A673 (cell line): ENCODE measurements around the gene PREX1. TPM values are rescaled to one million over a fixed set of nuclear protein-coding genes. Genes with fewer than 3 reads are reported as not detected.

ENCODE experiments used
- Bru-seq: library from RNA; stranded (reverse); fragments of 400-500 nt; gene quantifications from one replicate; lab custom pipeline; 2021; lab: Mats Ljungman, UMichigan
- BruChase-seq, 2 experiments: library from RNA; stranded (reverse); fragments of 400-500 nt; gene quantifications; one replicate each; lab custom pipeline; 2021; lab: Mats Ljungman, UMichigan
- BruUV-seq: library from RNA; stranded (reverse); fragments of 400-500 nt; replicated peaks from 2 replicates; lab custom pipeline; 2021; lab: Mats Ljungman, UMichigan
- CTCF ChIA-PET: fragments of 300-600 bp; sonication (Branson Sonifier 250); formaldehyde crosslinking; loops from one replicate; lab custom pipeline; 2022; ENCODE audit warnings: antibody characterized with exemption; lab: Charles Lee
- POLR2A ChIA-PET: fragments of 300-600 bp; sonication (Branson Sonifier 250); formaldehyde crosslinking; loops from one replicate; lab custom pipeline; 2022; ENCODE audit warnings: antibody characterized with exemption; ENCODE audit not compliant: low non-redundant PET; lab: Charles Lee
- DNase-seq: peaks from one replicate; pipeline ENCODE4 v3.0.0-alpha.2; 2015; ENCODE audit warnings: low spot score
- H3K27ac ChIP-seq: fragments of 200-600 bp; sonication (generic); 2 replicates; pipeline ENCODE4 v1.5.1; 2016; ENCODE audit warnings: mixed run types, low read depth, mild to moderate bottlenecking, mixed read lengths, antibody characterized with exemption, low read length; ENCODE audit not compliant: poor library complexity, severe bottlenecking
- H3K27me3 ChIP-seq: fragments of 200-600 bp; sonication (generic); replicated peaks from 2 replicates; pipeline ENCODE4 v1.6.1; 2017; ENCODE audit warnings: mixed run types, low read depth, mild to moderate bottlenecking, mixed read lengths, antibody characterized with exemption, low read length; ENCODE audit not compliant: insufficient read depth, poor library complexity
- H3K36me3 ChIP-seq: fragments of 200-600 bp; sonication (generic); 2 replicates; pipeline ENCODE4 v1.6.1; 2016; ENCODE audit warnings: mixed run types, mild to moderate bottlenecking, mixed read lengths, antibody characterized with exemption, low read length; ENCODE audit not compliant: insufficient read depth, poor library complexity, severe bottlenecking
- H3K4me1 ChIP-seq: fragments of 200-600 bp; sonication (generic); 2 replicates; pipeline ENCODE4 v1.6.1; 2017; ENCODE audit warnings: mixed run types, mild to moderate bottlenecking, mixed read lengths, antibody characterized with exemption, low read length; ENCODE audit not compliant: insufficient read depth, poor library complexity, severe bottlenecking
- H3K4me3 ChIP-seq: fragments of 200-600 bp; sonication (generic); 2 replicates; pipeline ENCODE4 v1.5.1; 2016; ENCODE audit warnings: low read depth, mixed run types, mild to moderate bottlenecking, mixed read lengths, low read length; ENCODE audit not compliant: poor library complexity, severe bottlenecking
- H3K9me3 ChIP-seq: fragments of 200-600 bp; sonication (generic); 2 replicates; pipeline ENCODE4 v1.6.1; 2016; ENCODE audit warnings: mixed run types, low read depth, mild to moderate bottlenecking, mixed read lengths, antibody characterized with exemption, low read length; ENCODE audit not compliant: poor library complexity, severe bottlenecking
- EZH2 ChIP-seq: fragments of 200-600 bp; sonication (generic); IDR thresholded peaks from 2 replicates; pipeline ENCODE4 v1.6.1; 2017; ENCODE audit warnings: borderline replicate concordance, low read depth, mild to moderate bottlenecking, mixed read lengths, antibody characterized with exemption, low read length; ENCODE audit not compliant: poor library complexity, severe bottlenecking
- intact Hi-C: fragments of 100-400 bp; cut with micrococcal nuclease; formaldehyde crosslinking; loops from one replicate; pipeline ENCODE4 v1.10.0; 2022; ENCODE audit not compliant: unreplicated experiment
- long read RNA-seq: library from polyadenylated mRNA; stranded (forward); transcript quantifications from one replicate; pipeline ENCODE4 v2.0.0, GENCODE V29; 2022
- total RNA-seq: library from RNA; stranded (reverse); gene quantifications from 2 replicates; pipeline ENCODE4 v1.2.3, GENCODE V29; 2021
- TF ChIP-seq, protein P1 (sequence below): fragments of 300-800, 200-600 bp; sonication (generic); conservative IDR thresholded peaks from 2 replicates; pipeline ENCODE4 v1.5.1; 2017; ENCODE audit warnings: low read depth, mild to moderate bottlenecking, antibody characterized with exemption, low read length, moderate library complexity, mixed read lengths

Gene PREX1, protein sequence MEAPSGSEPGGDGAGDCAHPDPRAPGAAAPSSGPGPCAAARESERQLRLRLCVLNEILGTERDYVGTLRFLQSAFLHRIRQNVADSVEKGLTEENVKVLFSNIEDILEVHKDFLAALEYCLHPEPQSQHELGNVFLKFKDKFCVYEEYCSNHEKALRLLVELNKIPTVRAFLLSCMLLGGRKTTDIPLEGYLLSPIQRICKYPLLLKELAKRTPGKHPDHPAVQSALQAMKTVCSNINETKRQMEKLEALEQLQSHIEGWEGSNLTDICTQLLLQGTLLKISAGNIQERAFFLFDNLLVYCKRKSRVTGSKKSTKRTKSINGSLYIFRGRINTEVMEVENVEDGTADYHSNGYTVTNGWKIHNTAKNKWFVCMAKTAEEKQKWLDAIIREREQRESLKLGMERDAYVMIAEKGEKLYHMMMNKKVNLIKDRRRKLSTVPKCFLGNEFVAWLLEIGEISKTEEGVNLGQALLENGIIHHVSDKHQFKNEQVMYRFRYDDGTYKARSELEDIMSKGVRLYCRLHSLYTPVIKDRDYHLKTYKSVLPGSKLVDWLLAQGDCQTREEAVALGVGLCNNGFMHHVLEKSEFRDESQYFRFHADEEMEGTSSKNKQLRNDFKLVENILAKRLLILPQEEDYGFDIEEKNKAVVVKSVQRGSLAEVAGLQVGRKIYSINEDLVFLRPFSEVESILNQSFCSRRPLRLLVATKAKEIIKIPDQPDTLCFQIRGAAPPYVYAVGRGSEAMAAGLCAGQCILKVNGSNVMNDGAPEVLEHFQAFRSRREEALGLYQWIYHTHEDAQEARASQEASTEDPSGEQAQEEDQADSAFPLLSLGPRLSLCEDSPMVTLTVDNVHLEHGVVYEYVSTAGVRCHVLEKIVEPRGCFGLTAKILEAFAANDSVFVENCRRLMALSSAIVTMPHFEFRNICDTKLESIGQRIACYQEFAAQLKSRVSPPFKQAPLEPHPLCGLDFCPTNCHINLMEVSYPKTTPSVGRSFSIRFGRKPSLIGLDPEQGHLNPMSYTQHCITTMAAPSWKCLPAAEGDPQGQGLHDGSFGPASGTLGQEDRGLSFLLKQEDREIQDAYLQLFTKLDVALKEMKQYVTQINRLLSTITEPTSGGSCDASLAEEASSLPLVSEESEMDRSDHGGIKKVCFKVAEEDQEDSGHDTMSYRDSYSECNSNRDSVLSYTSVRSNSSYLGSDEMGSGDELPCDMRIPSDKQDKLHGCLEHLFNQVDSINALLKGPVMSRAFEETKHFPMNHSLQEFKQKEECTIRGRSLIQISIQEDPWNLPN (N-terminal part only)
- 145 and 174 TPM in 2 replicates for total RNA-seq
- percentile 93 among the genes with signal in this experiment for Bru-seq, nascent RNA
- BruChase-seq, experiment 1, labeled RNA remaining after a 2-hour chase: percentile 89 among the genes with signal in this experiment
- percentile 92 among the genes with signal in this experiment for BruChase-seq, experiment 2, labeled RNA remaining after a 6-hour chase
- long read RNA-seq, full-length matches to known transcripts: 48 of 276 reads
- long read RNA-seq, partial matches to known transcripts: 141 of 276 reads
- long read RNA-seq, other reads (novel, unspliced or antisense): 87 of 276 reads

DNA sequence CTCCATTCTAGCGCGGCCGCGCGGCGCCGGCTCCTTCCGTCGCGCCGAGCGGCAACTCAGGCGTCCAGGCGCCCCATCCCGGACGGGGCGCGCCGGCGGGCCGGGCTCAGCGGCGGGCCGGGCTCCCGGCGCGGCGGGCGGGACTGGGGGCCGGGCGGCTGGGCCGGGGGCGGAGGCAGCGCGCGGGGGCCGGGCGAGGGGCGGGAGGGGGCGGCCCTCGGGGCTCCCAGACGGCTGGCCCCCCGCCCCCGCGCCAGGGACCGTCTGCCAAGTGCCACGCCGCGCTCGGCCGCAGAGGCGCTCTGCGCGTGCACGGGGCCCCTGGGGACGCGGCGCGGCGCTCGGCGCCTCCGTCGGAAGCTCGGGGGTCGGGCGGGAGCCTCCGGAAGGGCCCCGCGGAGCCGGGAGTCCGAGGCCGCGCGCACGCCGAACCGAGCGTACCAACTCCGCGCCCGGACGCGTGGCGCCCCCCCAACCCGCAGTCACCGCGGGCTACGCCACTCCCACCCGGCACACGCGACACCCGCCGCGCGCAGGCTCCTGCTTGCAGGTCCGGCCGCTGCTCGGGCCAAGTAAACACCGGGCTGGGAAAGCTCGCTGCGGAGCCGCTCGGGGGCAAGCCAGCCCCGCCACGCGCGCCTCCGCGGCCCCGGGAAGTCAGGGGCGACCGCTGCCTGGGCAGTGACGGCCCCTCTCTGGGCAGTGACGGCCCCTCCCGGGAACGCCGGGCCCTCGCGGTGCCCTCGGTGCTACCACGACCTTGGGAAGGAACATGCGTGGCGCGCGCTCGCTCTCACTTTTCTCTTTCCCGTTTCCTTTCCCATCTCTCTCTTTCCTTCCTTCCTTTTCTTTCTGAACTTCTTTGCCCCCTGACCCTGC lies at the start of gene PREX1:
Gene PREX1, minus strand, starts transcription at position 145 of the 879 bp plus-strand sequence. Its CDS starts 139 bp downstream, at position 6.
- Histone ChIP-seq H3K36me3 (peaks cover 18% of the 10 kb centered on the region), H3K27me3 (no peaks in the 10 kb centered on the region), H3K4me3 (peak within 1 kb of the TSS; percentile 95), H3K9me3 (no peaks in the 10 kb centered on the region), H3K4me1 (peaks cover 57% of the 10 kb centered on the region), H3K27ac (peak within 1 kb of the TSS; percentile 98)
- intact Hi-C loops: loop anchor here (2.0 to 10.0 kb wide), 3 partner anchors 65 to 173 kb away; no protein-coding TSS in a partner anchor
- ChIA-PET POLR2A (no interaction called here), CTCF (interaction anchor here (0.5 to 1.1 kb wide), 2 partner anchors 77 to 171 kb away, joined by 4 to 18 read pairs; no protein-coding TSS in a partner anchor)
- BruUV-seq: no TSS peak
- TF ChIP-seq EZH2: no peak
- TF ChIP-seq, protein P1, sequence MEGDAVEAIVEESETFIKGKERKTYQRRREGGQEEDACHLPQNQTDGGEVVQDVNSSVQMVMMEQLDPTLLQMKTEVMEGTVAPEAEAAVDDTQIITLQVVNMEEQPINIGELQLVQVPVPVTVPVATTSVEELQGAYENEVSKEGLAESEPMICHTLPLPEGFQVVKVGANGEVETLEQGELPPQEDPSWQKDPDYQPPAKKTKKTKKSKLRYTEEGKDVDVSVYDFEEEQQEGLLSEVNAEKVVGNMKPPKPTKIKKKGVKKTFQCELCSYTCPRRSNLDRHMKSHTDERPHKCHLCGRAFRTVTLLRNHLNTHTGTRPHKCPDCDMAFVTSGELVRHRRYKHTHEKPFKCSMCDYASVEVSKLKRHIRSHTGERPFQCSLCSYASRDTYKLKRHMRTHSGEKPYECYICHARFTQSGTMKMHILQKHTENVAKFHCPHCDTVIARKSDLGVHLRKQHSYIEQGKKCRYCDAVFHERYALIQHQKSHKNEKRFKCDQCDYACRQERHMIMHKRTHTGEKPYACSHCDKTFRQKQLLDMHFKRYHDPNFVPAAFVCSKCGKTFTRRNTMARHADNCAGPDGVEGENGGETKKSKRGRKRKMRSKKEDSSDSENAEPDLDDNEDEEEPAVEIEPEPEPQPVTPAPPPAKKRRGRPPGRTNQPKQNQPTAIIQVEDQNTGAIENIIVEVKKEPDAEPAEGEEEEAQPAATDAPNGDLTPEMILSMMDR: no peak
- peak; percentile 96 for DNase-seq

DNA sequence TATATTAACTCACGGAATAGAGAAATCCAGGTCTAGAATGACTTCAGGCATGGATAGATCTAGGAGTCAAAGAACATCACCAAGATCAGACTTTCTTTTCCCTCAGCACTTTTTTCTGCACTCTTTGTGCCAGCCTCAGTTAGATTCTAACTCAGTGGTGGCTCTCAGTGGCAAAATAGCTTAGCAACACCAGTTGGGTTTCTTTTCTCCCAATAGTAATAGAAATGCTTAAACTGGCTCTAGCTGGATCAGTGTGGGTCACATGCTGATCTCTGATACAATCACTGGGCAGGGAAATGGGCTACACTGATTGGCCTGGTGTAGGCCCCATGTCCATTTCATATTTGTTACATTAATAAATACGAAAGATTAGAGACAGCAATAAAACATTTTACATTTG lies 49.5 kb upstream of the PREX1 start:
- Histone ChIP-seq H3K4me1 (peaks cover 28% of the 10 kb centered on the region), H3K27me3 (no peaks in the 10 kb centered on the region), H3K9me3 (no peaks in the 10 kb centered on the region), H3K36me3 (no peaks in the 10 kb centered on the region), H3K4me3 (no peak overlapping the region), H3K27ac (no peak overlapping the region)
- POLR2A ChIA-PET: no interaction called here
- TF ChIP-seq, protein P1: no peak
- TF ChIP-seq EZH2: no peak
- intact Hi-C loops: no loop called here
- no peak for DNase-seq
- CTCF ChIA-PET: no interaction called here
- BruUV-seq: no TSS peak
